SK-N-SH treated with all-trans-retinoic acid at 6 μM for 48 hours (cell line): ENCODE measurements around the gene FLT1.

Experiments used
- ARNTL ChIP-seq: fragments of 450-650 bp; formaldehyde crosslinking; IDR thresholded peaks from 2 replicates; pipeline ENCODE4 v1.5.0; 2020; ENCODE audit warnings: low read depth, mild to moderate bottlenecking, moderate library complexity, borderline replicate concordance
- ESRRG ChIP-seq: fragments of 250-450 bp; sonication (Bioruptor Pico); IDR thresholded peaks from 2 replicates; pipeline ENCODE4 v1.6.1; 2021; ENCODE audit warnings: mild to moderate bottlenecking
- TSHZ2 ChIP-seq: fragments of 250-450 bp; sonication (Bioruptor Pico); IDR thresholded peaks from 2 replicates; pipeline ENCODE4 v1.5.0; 2020; ENCODE audit warnings: mild to moderate bottlenecking, moderate library complexity
- ZFP3 ChIP-seq: fragments of 250-450 bp; sonication (Bioruptor Pico); IDR thresholded peaks from 2 replicates; pipeline ENCODE4 v1.5.0; 2020; ENCODE audit warnings: mild to moderate bottlenecking, moderate library complexity
- ZFP30 ChIP-seq: fragments of 450-650 bp; formaldehyde crosslinking; IDR thresholded peaks from 2 replicates; pipeline ENCODE4 v1.5.0; 2022; ENCODE audit warnings: mild to moderate bottlenecking, moderate library complexity
- TF ChIP-seq, protein P1 (sequence below): fragments of 250-450 bp; sonication (Bioruptor Pico); IDR thresholded peaks from 2 replicates; pipeline ENCODE4 v1.8.0; 2021; ENCODE audit warnings: low read depth, mild to moderate bottlenecking, moderate library complexity, borderline replicate concordance

DNA sequence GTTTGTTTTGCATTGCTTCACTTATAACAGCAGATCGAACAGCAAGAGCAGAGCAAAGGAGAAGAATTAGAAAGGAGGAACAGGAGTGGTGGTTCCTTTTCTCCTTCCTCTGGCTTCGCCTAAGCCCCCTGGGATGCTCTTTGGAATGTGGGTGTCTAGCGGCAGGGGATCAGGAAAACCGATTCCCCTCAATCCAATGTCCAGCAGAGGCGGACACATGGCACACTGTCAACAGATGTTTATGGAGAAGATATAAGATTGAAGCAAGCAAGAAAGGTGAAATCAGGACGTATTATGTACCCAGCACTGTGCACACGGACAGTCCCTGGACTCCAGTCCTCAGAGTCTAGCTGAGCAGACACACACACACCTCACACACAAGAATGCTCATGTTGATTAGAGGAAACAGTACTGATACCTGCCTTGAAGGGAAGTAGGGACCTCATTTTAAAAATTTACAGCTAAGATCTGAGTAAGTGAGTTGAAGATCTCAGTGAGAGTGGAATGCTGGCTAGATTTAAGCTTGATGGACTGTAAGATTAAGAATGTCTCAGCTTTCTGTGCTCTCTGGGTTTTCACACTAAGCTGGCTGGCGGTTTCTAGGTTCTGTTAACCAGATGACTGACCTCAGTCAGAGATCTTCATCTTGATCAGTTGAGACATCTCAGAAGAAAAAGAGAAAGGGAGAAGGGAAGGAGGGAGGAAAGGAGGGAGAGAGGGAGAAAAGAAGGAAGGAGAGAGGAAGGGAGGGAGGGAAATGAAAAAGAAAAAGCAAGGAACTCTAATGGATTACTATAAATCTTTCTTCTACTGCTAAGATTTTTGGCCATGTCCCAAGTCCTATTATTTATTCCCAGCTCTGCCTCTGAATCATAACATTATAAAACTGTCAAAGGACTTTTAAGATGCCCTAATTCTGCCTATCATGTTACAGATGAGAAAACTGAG lies 44.8 kb downstream of the FLT1 start:
- TF ChIP-seq, protein P1, sequence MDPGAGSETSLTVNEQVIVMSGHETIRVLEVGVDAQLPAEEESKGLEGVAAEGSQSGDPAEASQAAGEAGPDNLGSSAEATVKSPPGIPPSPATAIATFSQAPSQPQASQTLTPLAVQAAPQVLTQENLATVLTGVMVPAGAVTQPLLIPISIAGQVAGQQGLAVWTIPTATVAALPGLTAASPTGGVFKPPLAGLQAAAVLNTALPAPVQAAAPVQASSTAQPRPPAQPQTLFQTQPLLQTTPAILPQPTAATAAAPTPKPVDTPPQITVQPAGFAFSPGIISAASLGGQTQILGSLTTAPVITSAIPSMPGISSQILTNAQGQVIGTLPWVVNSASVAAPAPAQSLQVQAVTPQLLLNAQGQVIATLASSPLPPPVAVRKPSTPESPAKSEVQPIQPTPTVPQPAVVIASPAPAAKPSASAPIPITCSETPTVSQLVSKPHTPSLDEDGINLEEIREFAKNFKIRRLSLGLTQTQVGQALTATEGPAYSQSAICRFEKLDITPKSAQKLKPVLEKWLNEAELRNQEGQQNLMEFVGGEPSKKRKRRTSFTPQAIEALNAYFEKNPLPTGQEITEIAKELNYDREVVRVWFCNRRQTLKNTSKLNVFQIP = no peak
- TF ChIP-seq ZFP3 (CRISPR knock-in tag) (no peak), ZFP30 (CRISPR knock-in tag) (no peak), ESRRG (CRISPR knock-in tag) (no peak), TSHZ2 (CRISPR knock-in tag) (no peak), ARNTL (no peak)
